AG04450 (cell line): ENCODE measurements around the gene TMEM86B. TPM values are rescaled to one million over a fixed set of nuclear protein-coding genes. Genes with fewer than 3 reads are reported as not detected.
A peak's percentile ranks its signal among the peaks of the same experiment; 100 is the strongest.

Experiments used
- CTCF ChIA-PET: fragments of 300-600, 350-600 bp; formaldehyde crosslinking; extraction: SDS; loops from one replicate; lab custom pipeline; 2022; ENCODE audit warnings: antibody characterized with exemption, inconsistent platforms; lab: Charles Lee
- POLR2A ChIA-PET: fragments of 350-600 bp; formaldehyde crosslinking; extraction: SDS; loops from one replicate; lab custom pipeline; 2021; ENCODE audit warnings: antibody characterized with exemption, inconsistent platforms; lab: Yijun Ruan, JAX
- DNase-seq: peaks from one replicate; pipeline ENCODE4 v3.0.0-alpha.2; 2011; ENCODE audit warnings: low read depth, low spot score
- H3K27ac ChIP-seq: one replicate; pipeline ENCODE4 v1.5.1; 2012; ENCODE audit warnings: low read depth, low read length, control low read depth
- H3K27me3 ChIP-seq: one replicate; pipeline ENCODE4 v1.6.0; 2012; ENCODE audit warnings: low read length; ENCODE audit not compliant: control insufficient read depth, insufficient read depth
- H3K4me3 ChIP-seq: 2 replicates; pipeline ENCODE4 v1.5.1; 2011; ENCODE audit warnings: mild to moderate bottlenecking, low read depth, low read length, control low read depth
- H3K9me3 ChIP-seq: 2 replicates; pipeline ENCODE4 v1.5.1; 2012; ENCODE audit warnings: low read length; ENCODE audit not compliant: control insufficient read depth, insufficient read depth
- polyA plus RNA-seq: library from polyadenylated mRNA; depleted of rRNA; stranded (reverse); fragments of >200 nt; gene quantifications from 2 replicates; pipeline ENCODE4 v1.2.3, GENCODE V29; 2011
- TF ChIP-seq, protein P1 (sequence below): IDR thresholded peaks from 2 replicates; pipeline ENCODE4 v1.5.1; 2011; ENCODE audit warnings: low read depth, low read length, control low read depth, inconsistent platforms

The TMEM86B gene
- polyA plus RNA-seq, 1 experiment = 0.87 TPM

GRCh38 chr19:55245236-55245904, 16.8 kb upstream of the TMEM86B start:
- Histone ChIP-seq H3K27me3 (no peaks in the 10 kb centered on the region), H3K4me3 (no peak overlapping the region), H3K9me3 (no peaks in the 10 kb centered on the region), H3K27ac (peak overlapping the region; percentile 2)
- DNase-seq = no peak
- POLR2A ChIA-PET = no interaction called here
- TF ChIP-seq, protein P1, sequence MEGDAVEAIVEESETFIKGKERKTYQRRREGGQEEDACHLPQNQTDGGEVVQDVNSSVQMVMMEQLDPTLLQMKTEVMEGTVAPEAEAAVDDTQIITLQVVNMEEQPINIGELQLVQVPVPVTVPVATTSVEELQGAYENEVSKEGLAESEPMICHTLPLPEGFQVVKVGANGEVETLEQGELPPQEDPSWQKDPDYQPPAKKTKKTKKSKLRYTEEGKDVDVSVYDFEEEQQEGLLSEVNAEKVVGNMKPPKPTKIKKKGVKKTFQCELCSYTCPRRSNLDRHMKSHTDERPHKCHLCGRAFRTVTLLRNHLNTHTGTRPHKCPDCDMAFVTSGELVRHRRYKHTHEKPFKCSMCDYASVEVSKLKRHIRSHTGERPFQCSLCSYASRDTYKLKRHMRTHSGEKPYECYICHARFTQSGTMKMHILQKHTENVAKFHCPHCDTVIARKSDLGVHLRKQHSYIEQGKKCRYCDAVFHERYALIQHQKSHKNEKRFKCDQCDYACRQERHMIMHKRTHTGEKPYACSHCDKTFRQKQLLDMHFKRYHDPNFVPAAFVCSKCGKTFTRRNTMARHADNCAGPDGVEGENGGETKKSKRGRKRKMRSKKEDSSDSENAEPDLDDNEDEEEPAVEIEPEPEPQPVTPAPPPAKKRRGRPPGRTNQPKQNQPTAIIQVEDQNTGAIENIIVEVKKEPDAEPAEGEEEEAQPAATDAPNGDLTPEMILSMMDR = no peak
- CTCF ChIA-PET = interaction anchor here (0.6 kb wide), 1 partner anchor 96 kb away, joined by 3 read pairs; no protein-coding TSS in a partner anchor

DNA sequence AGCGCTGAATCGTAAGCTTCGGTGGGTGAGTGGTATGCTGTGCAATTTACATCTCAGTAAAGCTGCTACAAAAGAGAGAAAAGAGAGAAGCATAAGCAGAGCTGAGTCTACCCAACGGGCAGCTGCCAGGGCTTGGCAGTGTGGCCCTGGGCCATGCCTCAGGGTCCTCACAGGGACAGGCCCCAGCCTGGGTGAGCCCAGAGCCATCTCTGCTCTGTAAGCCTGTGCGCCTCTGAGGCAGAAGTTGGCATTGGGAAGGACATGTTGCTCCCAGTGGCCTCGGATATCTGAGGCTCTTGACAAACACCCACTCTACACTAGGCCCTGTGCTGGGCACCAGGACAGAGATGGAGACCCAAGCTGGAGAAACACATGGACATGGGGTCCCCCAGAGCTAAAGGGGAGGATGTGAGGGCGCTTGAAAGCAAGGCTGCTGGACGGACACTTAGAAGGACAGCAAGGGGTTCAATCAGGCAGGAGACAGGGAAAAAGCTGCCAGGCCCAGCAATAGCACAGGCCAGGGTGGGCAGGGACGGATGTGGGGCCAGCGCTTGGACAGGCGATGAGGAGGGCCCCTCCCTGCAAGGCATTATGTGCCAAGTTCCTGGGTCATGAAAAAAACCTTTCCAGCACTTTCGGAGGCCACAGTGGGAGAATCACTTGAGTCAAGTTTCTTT, 15.6 kb upstream of the TMEM86B start:
- no peak for DNase-seq
- H3K27ac ChIP-seq = no peak overlapping the region
- no peak overlapping the region for H3K4me3 ChIP-seq
- TF ChIP-seq, protein P1 = no peak
- no peaks in the 10 kb centered on the region for H3K9me3 ChIP-seq
- no peaks in the 10 kb centered on the region for H3K27me3 ChIP-seq
- POLR2A ChIA-PET = no interaction called here
- CTCF ChIA-PET = no interaction called here

DNA sequence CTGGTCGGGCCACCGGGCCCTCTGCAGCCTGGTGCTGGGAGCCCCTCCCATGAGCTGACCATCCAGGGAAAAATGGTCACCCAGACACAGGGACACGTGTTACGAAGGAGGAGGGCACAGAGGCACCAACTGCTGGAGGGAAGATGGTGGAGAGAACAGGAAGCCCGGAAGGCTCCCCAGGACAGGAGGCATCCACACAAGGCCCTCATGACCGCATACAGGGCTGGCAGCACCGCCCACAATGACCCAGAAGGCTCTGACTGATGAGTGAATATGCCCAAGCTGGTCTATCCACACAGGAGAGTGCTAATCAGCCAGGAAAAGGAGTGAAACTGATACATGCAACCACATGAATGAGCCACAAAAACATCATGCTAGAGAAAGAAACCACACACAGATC, 14.0 kb upstream of the TMEM86B start:
- no peak overlapping the region for H3K4me3 ChIP-seq
- TF ChIP-seq, protein P1 = no peak
- H3K27ac ChIP-seq = no peak overlapping the region
- H3K27me3 ChIP-seq = no peaks in the 10 kb centered on the region
- CTCF ChIA-PET = interaction anchor here (0.6 kb wide), 1 partner anchor 75 kb away, joined by 3 read pairs; no protein-coding TSS in a partner anchor
- POLR2A ChIA-PET = no interaction called here
- DNase-seq = no peak
- no peaks in the 10 kb centered on the region for H3K9me3 ChIP-seq

- TF ChIP-seq, protein P1 = no peak
- no peaks in the 10 kb centered on the region for H3K27me3 ChIP-seq
- ChIA-PET CTCF (interaction anchor here (0.6 kb wide), 1 partner anchor 74 kb away, joined by 3 read pairs; no protein-coding TSS in a partner anchor), POLR2A (no interaction called here)
- H3K27ac ChIP-seq = no peak overlapping the region
- H3K4me3 ChIP-seq = no peak overlapping the region
- no peaks in the 10 kb centered on the region for H3K9me3 ChIP-seq
- DNase-seq = no peak
These were observed 13.4 kb upstream of the TMEM86B start for GRCh38 chr19:55241935-55242464.
